Ascending aorta (tissue), 2 donors: ENCODE data around the gene ZNF439. TPM values are rescaled to one million over a fixed set of nuclear protein-coding genes. Genes with fewer than 3 reads are reported as not detected.
"Not testable (repeated sequence)": the region's sequence is repeated elsewhere in the genome, so short reads cannot be mapped to it uniquely, and the experiment has no call there.

Experiments used
- DNase-seq, 2 donors: peaks; one replicate each; pipeline ENCODE4 v3.0.0-alpha.2; 2019; ENCODE audit warnings: low spot score in 2 of 2
- H3K27ac ChIP-seq, 2 donors: fragments of 200-600 bp; sonication (generic); one replicate each; pipeline ENCODE4 v1.5.1; 2016 to 2017; ENCODE audit warnings: mild to moderate bottlenecking in 1 of 2
- H3K27me3 ChIP-seq: fragments of 200-600 bp; sonication (generic); one replicate; pipeline ENCODE4 v1.5.1; 2017
- H3K36me3 ChIP-seq, 2 donors: fragments of 200-600 bp; sonication (generic); one replicate each; pipeline ENCODE4 v1.5.1; 2016
- H3K4me1 ChIP-seq, 2 donors: fragments of 200-600 bp; sonication (generic); one replicate each; pipeline ENCODE4 v1.5.1; 2016 to 2017; ENCODE audit warnings: mild to moderate bottlenecking in 1 of 2
- H3K4me3 ChIP-seq, 2 donors: fragments of 200-600 bp; sonication (generic); one replicate each; pipeline ENCODE4 v1.5.1; 2016 to 2017; ENCODE audit warnings: mild to moderate bottlenecking in 1 of 2
- H3K9me3 ChIP-seq, 2 donors: fragments of 200-600 bp; sonication (generic); one replicate each; pipeline ENCODE4 v1.5.1; 2016
- CTCF ChIP-seq, 3 experiments: fragments of 200-600 bp in 2 of 3; fragments of 450-650 bp in 1 of 3; sonication (generic) in 2 of 3; IDR thresholded peaks; one replicate each; pipeline ENCODE4 v1.5.1; 2016 to 2019; ENCODE audit warnings: antibody characterized with exemption in 3 of 3, mild to moderate bottlenecking in 1 of 3, moderate library complexity in 1 of 3
- intact Hi-C: fragments of 100-400 bp; cut with DNase I; formaldehyde crosslinking; loops from one replicate; pipeline ENCODE4 v1.15.1; 2023
- total RNA-seq: library from RNA; depleted of rRNA; stranded (reverse); fragments of >200 nt; gene quantifications from one replicate; pipeline ENCODE4 v1.1.0, GENCODE V29; 2016

ZNF439 gene
- total RNA-seq, 1 donor from 2014 or later: 2.3 TPM

DNA sequence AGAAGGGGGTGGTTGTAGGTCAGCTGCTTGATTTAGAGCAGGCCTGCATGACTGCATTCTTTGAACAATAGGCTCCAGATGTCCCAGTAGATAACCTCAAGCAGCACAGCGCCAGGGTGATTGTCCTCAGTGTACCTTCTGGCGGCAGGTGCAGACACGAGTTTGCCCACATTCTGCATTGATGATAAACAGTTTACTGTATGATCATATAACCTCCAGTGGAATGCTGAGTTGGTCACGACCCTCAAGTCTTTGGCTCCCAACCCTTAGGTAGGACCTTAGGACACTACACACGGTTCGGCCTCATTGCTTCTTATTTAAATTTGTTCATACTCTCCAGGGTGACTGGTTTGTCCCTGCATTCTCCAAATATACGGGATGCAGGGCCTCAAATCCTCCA, 12.2 kb downstream of the ZNF439 start:
- Histone ChIP-seq H3K27me3 (no peaks in the 10 kb centered on the region), H3K4me3 (no peak overlapping the region), H3K9me3 (peaks cover 87 to 94% of the 10 kb centered on the region in 2 donors), H3K27ac (no peak overlapping the region), H3K4me1 (no peaks in the 10 kb centered on the region), H3K36me3 (peaks cover 13 to 27% of the 10 kb centered on the region in 2 donors)
- TF ChIP-seq CTCF (IDR thresholded peaks at IDR 0.05): no peak
- no peak for DNase-seq
- intact Hi-C loops: no loop called here

GRCh38 chr19:11861301-11861700, 12.8 kb downstream of the ZNF439 start:
- Histone ChIP-seq H3K36me3 (peaks cover 19 to 31% of the 10 kb centered on the region in 2 donors), H3K9me3 (peaks cover 92 to 98% of the 10 kb centered on the region in 2 donors), H3K4me3 (no peak overlapping the region), H3K27ac (no peak overlapping the region), H3K27me3 (no peaks in the 10 kb centered on the region), H3K4me1 (no peaks in the 10 kb centered on the region)
- intact Hi-C loops: no loop called here
- TF ChIP-seq CTCF (IDR thresholded peaks at IDR 0.05): no peak
- no peak for DNase-seq

DNA sequence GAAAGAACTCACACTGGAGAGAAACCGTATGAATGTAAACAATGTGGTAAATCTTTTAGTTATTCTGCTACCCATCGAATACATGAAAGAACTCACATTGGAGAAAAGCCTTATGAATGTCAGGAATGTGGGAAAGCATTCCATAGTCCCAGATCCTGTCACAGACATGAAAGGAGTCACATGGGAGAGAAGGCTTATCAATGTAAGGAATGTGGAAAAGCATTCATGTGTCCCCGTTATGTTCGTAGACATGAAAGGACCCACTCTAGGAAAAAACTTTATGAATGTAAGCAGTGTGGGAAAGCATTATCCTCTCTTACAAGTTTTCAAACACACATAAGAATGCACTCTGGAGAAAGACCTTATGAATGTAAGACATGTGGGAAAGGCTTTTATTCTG, 19.2 kb downstream of the ZNF439 start:
- H3K9me3 ChIP-seq: peaks cover 88 to 97% of the 10 kb centered on the region in 2 donors
- intact Hi-C loops, DNase-seq, H3K4me1 ChIP-seq, H3K27ac ChIP-seq, H3K27me3 ChIP-seq: not testable (repeated sequence)
- H3K36me3 ChIP-seq: peaks cover 44 to 53% of the 10 kb centered on the region in 2 donors
- H3K4me3 ChIP-seq: peak overlapping the region in 1 of 2 donors; percentile 26

DNA sequence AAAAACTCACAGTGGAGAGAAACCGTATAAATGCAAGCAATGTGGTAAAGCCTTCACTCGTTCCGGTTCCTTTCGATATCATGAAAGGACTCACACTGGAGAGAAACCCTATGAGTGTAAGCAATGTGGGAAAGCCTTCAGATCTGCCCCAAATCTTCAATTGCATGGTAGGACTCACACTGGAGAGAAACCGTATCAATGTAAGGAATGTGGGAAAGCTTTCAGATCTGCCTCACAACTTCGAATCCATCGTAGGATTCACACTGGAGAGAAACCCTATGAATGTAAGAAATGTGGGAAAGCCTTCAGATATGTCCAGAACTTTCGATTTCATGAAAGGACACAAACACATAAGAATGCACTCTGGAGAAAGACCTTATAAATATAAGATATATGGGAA, 19.7 kb downstream of the ZNF439 start:
- no peaks in the 10 kb centered on the region for H3K4me1 ChIP-seq
- TF ChIP-seq CTCF (IDR thresholded peaks at IDR 0.05): no peak
- H3K27me3 ChIP-seq: no peaks in the 10 kb centered on the region
- no peak overlapping the region for H3K27ac ChIP-seq
- peaks cover 43 to 52% of the 10 kb centered on the region in 2 donors for H3K36me3 ChIP-seq
- peaks cover 85 to 97% of the 10 kb centered on the region in 2 donors for H3K9me3 ChIP-seq
- intact Hi-C loops: no loop called here
- H3K4me3 ChIP-seq: no peak overlapping the region
- DNase-seq: no peak

DNA sequence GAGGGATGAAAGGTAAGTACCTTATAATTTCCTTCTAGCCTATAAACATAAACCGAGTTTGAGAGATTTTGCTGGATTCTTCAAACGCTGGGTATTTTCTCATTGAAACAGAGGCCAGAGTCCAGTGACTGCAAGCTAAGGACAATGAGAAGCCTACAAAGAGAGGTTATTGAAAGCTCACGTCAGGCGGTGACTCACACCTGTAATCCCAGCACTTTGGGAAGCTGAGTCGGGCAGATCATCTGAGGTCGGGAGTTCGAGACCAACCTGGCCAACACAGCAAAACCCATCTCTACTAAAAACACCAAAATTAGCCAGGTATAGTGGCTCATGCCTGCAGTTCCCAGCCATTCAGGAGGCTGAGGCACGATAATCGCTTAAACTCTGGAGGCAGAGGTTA, 24.1 kb downstream of the ZNF439 start:
- Histone ChIP-seq H3K4me1 (no peaks in the 10 kb centered on the region), H3K4me3 (no peak overlapping the region), H3K27ac (no peak overlapping the region), H3K9me3 (peaks cover 45 to 62% of the 10 kb centered on the region in 2 donors), H3K36me3 (peaks cover 16% of the 10 kb centered on the region in 2 donors), H3K27me3 (no peaks in the 10 kb centered on the region)
- TF ChIP-seq CTCF (IDR thresholded peaks at IDR 0.05): no peak
- no peak for DNase-seq
- intact Hi-C loops: no loop called here

DNA sequence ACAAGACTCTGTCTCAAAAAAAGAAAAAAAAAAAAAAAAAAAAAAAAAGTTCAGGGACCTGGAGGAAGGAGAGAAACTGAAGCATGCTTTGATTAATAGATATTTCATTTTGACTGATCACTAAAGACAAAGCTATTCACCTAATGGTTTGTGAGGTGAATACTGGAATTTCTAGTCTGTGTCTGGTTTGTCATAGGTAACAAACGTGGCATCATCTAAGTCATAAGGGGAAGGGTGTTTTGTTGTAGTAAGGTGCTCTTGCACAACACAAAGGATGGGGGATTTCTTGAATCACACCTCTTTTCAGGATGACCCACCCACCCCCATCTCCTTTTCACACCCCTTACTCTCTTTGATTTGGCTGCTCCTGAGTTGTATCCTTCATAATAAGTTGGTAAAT, 25.2 kb downstream of the ZNF439 start:
- no peaks in the 10 kb centered on the region for H3K27me3 ChIP-seq
- peaks cover 33 to 51% of the 10 kb centered on the region in 2 donors for H3K9me3 ChIP-seq
- intact Hi-C loops: no loop called here
- DNase-seq: no peak
- H3K27ac ChIP-seq: no peak overlapping the region
- H3K4me1 ChIP-seq: no peaks in the 10 kb centered on the region
- TF ChIP-seq CTCF (IDR thresholded peaks at IDR 0.05): no peak
- H3K4me3 ChIP-seq: no peak overlapping the region
- peaks cover 4 to 5% of the 10 kb centered on the region in 2 donors for H3K36me3 ChIP-seq

GRCh38 chr19:11879687-11880266, 31.3 kb downstream of the ZNF439 start:
- not testable (repeated sequence) for DNase-seq, H3K9me3 ChIP-seq, H3K4me1 ChIP-seq, H3K27me3 ChIP-seq, H3K27ac ChIP-seq, H3K4me3 ChIP-seq, H3K36me3 ChIP-seq
- intact Hi-C loops: loop anchor here (2.0 to 5.0 kb wide), 2 partner anchors 83 to 261 kb away; partner anchors contain the start of gene ZNF20
